ENCODE results near the gene SH2B3.

GRCh38 chr12:111453071-111453989, 47.6 kb downstream of the SH2B3 start:
- no peak for TF ChIP-seq CTCF (IDR thresholded peaks at IDR 0.05)
- TF ChIP-seq POLR2A (IDR thresholded peaks at IDR 0.05): no peak

All from esophagus squamous epithelium (tissue), 4 donors.